ENCODE data around the gene MYO15A.

Gene MYO15A

DNA sequence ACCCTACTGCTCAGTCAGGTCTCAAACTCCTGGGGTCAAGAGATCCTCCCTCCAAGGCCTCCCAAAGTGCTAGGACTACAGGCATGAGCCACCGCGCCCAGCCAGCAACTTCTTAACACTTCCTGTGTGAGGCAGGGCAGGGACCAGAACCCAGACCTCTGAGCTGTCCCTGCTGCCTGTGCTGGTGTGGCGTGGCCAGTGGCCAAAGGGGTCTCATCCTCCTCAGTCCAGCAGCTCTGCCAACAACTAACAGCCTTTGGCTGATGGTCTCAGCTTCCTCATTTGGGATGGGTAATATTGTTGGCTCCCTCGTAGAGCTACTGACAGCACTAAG lies 115.5 kb downstream of the MYO15A start:
- DNase-seq (ENCODE audit: low spot score) = no peak
- TF ChIP-seq, protein P1, sequence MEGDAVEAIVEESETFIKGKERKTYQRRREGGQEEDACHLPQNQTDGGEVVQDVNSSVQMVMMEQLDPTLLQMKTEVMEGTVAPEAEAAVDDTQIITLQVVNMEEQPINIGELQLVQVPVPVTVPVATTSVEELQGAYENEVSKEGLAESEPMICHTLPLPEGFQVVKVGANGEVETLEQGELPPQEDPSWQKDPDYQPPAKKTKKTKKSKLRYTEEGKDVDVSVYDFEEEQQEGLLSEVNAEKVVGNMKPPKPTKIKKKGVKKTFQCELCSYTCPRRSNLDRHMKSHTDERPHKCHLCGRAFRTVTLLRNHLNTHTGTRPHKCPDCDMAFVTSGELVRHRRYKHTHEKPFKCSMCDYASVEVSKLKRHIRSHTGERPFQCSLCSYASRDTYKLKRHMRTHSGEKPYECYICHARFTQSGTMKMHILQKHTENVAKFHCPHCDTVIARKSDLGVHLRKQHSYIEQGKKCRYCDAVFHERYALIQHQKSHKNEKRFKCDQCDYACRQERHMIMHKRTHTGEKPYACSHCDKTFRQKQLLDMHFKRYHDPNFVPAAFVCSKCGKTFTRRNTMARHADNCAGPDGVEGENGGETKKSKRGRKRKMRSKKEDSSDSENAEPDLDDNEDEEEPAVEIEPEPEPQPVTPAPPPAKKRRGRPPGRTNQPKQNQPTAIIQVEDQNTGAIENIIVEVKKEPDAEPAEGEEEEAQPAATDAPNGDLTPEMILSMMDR (IDR thresholded peaks at IDR 0.05; ENCODE audit: borderline replicate concordance, control extremely low read depth, extremely low read depth, insufficient read depth, missing control alignments) = no peak
- in situ Hi-C loops (cut with MboI; ENCODE audit: low sequenced_read_pairs, unreplicated experiment) = no loop called here

DNA sequence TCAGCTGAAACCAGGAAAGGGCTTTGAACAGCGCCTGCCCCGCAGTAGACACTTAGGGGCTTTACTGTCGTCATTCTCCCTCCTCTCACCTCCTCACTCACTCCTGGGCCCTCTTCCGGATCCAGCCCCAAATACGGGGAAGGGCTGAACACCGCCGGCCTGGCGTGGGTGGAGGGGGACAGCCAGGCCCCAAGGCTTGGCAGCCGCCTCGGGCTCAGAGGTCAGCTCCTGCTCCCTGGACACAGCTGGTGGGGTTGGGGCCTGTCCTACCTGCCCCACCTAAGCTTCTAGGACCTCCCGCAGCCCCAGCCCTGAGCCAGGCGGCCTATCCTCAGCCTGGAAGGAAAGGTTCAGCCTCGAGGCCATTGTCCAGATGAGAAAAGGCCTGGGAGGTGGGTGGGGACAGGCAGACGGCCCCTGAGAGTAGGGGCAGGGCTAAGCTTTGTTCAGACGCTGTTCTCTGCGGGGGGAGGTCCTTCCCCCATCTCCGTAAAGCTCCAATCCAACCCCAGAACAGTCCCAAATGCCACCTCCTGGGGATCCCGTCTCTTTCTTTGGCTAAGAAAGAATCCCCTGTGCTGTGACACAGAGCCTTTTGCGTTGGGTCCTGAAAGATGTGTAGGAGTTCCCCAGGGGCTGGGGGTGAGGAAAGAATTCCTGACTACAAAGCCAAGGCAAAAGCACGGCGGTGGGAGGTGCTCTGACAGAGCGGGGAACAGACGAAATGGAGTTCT lies 116.0 kb downstream of the MYO15A start:
- in situ Hi-C loops (cut with MboI; ENCODE audit: low sequenced_read_pairs, unreplicated experiment) = no loop called here
- no peak for DNase-seq (ENCODE audit: low spot score)
- TF ChIP-seq, protein P1 (IDR thresholded peaks at IDR 0.05; ENCODE audit: borderline replicate concordance, control extremely low read depth, extremely low read depth, insufficient read depth, missing control alignments) = no peak

DNA sequence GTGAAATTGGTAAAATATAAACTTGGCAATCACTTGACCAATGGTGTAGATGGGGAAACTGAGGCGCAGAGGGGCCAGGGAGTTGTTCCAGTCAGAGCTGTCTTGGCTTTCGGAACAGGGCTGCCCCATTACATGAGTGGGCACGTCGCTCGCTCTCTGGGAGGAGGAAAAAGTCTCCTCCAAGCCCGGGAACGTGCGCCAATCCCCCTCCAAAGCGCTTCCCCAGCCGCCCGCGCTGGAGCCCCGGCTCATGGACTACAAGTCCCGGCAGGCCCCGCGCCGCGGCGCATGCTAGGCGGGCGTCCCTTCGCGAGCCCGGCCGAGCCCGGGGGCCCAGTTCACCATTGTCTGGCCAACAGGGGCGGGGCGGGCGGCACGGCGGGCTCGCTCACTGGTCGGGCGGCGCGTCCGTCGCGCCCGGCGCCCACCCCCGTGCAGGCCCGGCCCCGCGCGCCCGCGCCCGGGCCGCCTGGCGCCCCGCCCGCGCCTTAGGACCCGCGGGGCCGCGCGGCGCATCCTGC lies 116.6 kb downstream of the MYO15A start, which contains the start of gene LLGL1:
TSS of gene LLGL1 (plus strand) at position 515 of the 521 bp plus-strand sequence. CDS start 48 bp downstream, outside the sequence.
- DNase-seq (ENCODE audit: low spot score) = peak; percentile 99
- in situ Hi-C loops (cut with MboI; ENCODE audit: low sequenced_read_pairs, unreplicated experiment) = no loop called here
- TF ChIP-seq, protein P1 (IDR thresholded peaks at IDR 0.05; ENCODE audit: borderline replicate concordance, control extremely low read depth, extremely low read depth, insufficient read depth, missing control alignments) = no peak

DNA sequence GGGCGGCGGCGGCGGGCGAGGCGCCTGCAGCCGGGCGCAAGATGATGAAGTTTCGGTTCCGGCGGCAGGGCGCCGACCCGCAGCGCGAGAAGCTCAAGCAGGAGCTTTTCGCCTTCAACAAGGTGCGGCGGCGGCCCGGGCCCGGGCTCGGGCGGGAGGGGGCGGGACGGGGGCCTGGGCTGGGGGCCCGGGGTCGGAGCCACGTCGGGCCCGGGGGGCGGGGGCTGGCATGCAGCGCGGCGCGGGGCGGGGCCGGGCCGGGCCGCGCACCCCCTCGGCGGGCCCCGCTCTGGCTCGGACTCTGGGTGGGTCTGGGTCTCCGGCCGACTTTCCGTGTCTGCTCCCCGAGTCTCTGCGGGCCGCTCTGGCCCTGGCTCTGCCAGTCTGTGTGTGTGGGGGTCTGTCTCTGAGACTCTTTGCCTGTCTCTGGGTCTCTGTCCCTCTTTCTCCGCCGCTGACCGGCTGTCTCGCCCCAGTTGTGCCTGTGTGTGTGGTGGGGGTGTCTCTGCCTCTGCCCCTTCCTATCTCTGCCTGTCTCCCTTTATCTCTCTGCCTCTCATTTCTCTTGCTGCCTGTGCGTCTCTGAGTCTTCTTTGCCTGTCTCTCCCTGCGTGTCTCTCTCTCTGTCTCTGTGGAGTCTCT lies 117.2 kb downstream of the MYO15A start:
- TF ChIP-seq, protein P1 (IDR thresholded peaks at IDR 0.05; ENCODE audit: borderline replicate concordance, control extremely low read depth, extremely low read depth, insufficient read depth, missing control alignments) = no peak
- no peak for DNase-seq (ENCODE audit: low spot score)
- in situ Hi-C loops (cut with MboI; ENCODE audit: low sequenced_read_pairs, unreplicated experiment) = no loop called here

DNA sequence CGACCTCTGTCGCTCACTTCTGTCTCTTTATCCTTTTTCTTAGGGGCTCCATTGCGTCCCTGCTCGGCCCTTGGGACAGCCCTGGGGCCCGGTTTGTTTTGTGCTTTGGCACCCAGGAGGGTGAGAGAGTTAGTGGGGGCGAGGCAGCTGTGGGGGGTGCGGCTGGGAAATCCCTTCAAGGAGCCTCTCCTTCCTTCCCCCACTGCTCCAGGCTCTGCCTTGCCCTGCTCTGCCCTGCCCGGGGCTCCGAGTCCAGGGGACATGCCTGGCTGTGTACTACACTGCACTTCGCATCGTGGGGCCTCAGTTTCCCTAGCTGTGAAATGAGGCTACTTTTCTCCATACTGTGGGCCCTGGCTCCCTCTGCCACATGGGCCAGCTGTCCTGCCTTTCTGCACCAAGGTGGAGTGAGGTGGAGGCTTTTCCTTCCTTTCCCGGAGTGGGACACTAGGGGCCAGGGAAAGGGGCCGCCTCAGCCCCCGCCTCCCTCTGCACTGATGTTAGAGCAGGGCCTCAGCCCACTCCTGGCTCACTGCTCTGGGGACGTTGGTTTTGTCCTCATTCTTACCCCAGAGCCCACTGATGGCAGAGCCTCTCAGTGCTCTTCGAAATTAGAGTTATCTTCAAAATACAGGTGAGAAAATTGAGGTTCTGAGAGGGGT lies 117.9 kb downstream of the MYO15A start:
- in situ Hi-C loops (cut with MboI; ENCODE audit: low sequenced_read_pairs, unreplicated experiment) = no loop called here
- no peak for DNase-seq (ENCODE audit: low spot score)
- TF ChIP-seq, protein P1 (IDR thresholded peaks at IDR 0.05; ENCODE audit: borderline replicate concordance, control extremely low read depth, extremely low read depth, insufficient read depth, missing control alignments) = no peak

DNA sequence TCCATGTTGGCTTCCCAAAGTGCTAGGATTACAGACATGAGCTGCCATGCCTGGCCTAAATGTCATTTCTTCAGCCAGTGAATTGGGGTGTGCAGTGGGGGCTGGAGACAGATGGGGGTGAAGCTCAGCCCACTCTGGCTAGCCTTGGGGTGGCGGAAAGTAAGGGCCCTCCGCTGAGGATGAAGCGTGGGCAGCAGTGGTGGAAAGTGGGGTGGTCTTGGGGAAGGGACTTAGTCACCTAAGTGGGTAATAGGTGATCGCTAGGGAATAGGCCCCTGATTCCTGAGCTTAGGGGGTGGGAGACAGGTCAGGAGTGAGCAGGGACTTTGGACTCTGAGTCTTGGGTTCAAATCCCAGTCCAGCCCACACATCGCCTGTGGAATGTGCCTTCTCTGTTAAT lies 119.1 kb downstream of the MYO15A start:
- in situ Hi-C loops (cut with MboI; ENCODE audit: low sequenced_read_pairs, unreplicated experiment) = no loop called here
- TF ChIP-seq, protein P1 (IDR thresholded peaks at IDR 0.05; ENCODE audit: borderline replicate concordance, control extremely low read depth, extremely low read depth, insufficient read depth, missing control alignments) = no peak
- no peak for DNase-seq (ENCODE audit: low spot score)
